GM12892 (cell line): Measurements from ENCODE around the gene NUDT5.

Experiments used
- POLR2A ChIP-seq: IDR thresholded peaks from 2 replicates; pipeline ENCODE4 v1.6.1; 2011; ENCODE audit warnings: low read depth, low read length, control low read depth
- POLR2AphosphoS5 ChIP-seq: IDR thresholded peaks from 2 replicates; pipeline ENCODE4 v1.6.1; 2011; ENCODE audit warnings: low read depth, low read length, control low read depth
- TAF1 ChIP-seq: IDR thresholded peaks from 2 replicates; pipeline ENCODE4 v1.6.1; 2011; ENCODE audit warnings: low read depth, mild to moderate bottlenecking, control low read depth, low read length, borderline replicate concordance

DNA sequence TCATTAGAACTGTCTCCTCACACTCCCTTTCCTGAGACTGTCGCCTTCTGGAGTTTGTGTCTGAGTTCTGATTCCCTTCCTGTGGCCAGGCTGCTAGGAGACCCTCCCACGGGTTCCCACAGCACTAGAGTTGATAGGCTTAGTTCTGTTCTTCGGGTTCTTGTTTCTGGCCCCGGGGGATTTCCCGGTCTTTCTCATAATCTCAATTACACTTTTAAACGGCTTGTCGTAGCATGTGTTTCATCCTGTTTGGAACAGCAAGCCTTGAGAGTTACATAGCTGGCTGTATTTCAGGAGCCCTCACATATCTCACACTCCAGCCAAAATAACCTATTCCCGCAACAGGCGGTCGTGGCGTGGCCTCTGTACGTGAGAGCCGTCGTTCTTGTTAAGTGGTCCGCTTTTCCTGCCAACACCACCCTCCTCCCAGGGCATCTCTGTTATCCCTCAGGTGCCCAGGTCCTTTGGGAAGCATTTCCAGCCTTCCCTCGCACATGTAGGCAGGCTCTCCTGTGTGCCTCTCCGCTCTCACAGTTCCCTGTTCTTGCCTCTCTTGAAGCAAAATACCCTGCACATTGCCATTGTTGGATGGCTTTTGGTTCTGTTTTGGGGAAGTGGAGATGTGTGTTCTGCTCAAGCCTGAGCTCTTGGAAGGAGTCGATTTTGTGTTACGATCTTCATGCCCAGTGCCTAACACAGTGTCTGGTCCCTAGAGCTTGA lies 46.3 kb upstream of the NUDT5 start:
- TF ChIP-seq POLR2A (no peak), POLR2AphosphoS5 (no peak), TAF1 (no peak)
